OCI-LY3 (cell line): ENCODE results near the gene TOM1L2.

Experiments used
- H2AFZ ChIP-seq: fragments of 200-600, 300-600 bp; shearing (Covaris generic); 2 replicates; pipeline ENCODE4 v1.6.0; 2014; ENCODE audit warnings: antibody characterized with exemption, low read depth, low read length
- H3K27ac ChIP-seq: fragments of 200-600, 300-600 bp; sonication (generic); 2 replicates; pipeline ENCODE4 v1.5.1; 2014; ENCODE audit warnings: mild to moderate bottlenecking, low read length, moderate library complexity, mixed read lengths
- H3K27me3 ChIP-seq: fragments of 200-600, 300-600 bp; sonication (generic); 2 replicates; pipeline ENCODE4 v1.6.1; 2014; ENCODE audit warnings: low read depth, low read length, mixed read lengths
- H3K36me3 ChIP-seq: fragments of 200-600, 300-600 bp; sonication (generic); replicated peaks from 2 replicates; pipeline ENCODE3; 2014; ENCODE audit warnings: low read depth, low read length, mixed read lengths
- H3K4me1 ChIP-seq: fragments of 300-600, 200-600 bp; sonication (generic); 2 replicates; pipeline ENCODE4 v1.6.1; 2014; ENCODE audit warnings: low read length, mixed read lengths
- H3K4me2 ChIP-seq: fragments of 200-600, 300-600 bp; sonication (generic); 2 replicates; pipeline ENCODE4 v1.6.1; 2014; ENCODE audit warnings: low read length, mixed read lengths
- H3K4me3 ChIP-seq: fragments of 300-600, 200-600 bp; sonication (generic); 2 replicates; pipeline ENCODE4 v1.5.1; 2014; ENCODE audit warnings: antibody characterized with exemption, mild to moderate bottlenecking, low read length, moderate library complexity
- H3K79me2 ChIP-seq: fragments of 300-600, 200-600 bp; shearing (Covaris generic); 2 replicates; pipeline ENCODE4 v1.6.1; 2014; ENCODE audit warnings: mild to moderate bottlenecking, low read length, mixed read lengths
- H3K9ac ChIP-seq: fragments of 300-600, 200-600 bp; shearing (Covaris generic); 2 replicates; pipeline ENCODE4 v1.6.0; 2014; ENCODE audit warnings: mild to moderate bottlenecking, low read length, moderate library complexity
- H3K9me3 ChIP-seq: fragments of 200-600, 300-600 bp; shearing (Covaris generic); 2 replicates; pipeline ENCODE4 v1.6.1; 2014; ENCODE audit warnings: low read length, mixed read lengths; ENCODE audit not compliant: insufficient read depth
- H4K20me1 ChIP-seq: fragments of 200-600, 300-600 bp; sonication (generic); 2 replicates; pipeline ENCODE4 v1.6.1; 2016; ENCODE audit warnings: low read length, mixed read lengths; ENCODE audit not compliant: insufficient read depth
- CTCF ChIP-seq: fragments of 200-600, 300-600 bp; sonication (generic); IDR thresholded peaks from 2 replicates; pipeline ENCODE4 v1.5.1; 2014; ENCODE audit warnings: antibody characterized with exemption, low read length, low read depth
- EZH2phosphoT487 ChIP-seq: fragments of 200-600 bp; shearing (Covaris generic); IDR thresholded peaks from 2 replicates; pipeline ENCODE4 v1.6.1; 2018; ENCODE audit warnings: antibody characterized with exemption, mixed run types, low read depth

Gene TOM1L2

GRCh38 chr17:18006495-18007239 is 34.5 kb upstream of the TOM1L2 start:
- Histone ChIP-seq H3K27me3 (no peaks in the 10 kb centered on the region), H3K4me2 (no peak overlapping the region), H3K79me2 (no peaks in the 10 kb centered on the region), H4K20me1 (no peaks in the 10 kb centered on the region), H3K9me3 (no peaks in the 10 kb centered on the region), H2AFZ (no peak overlapping the region), H3K4me1 (no peaks in the 10 kb centered on the region), H3K27ac (no peak overlapping the region), H3K9ac (no peak overlapping the region), H3K36me3 (no peaks in the 10 kb centered on the region), H3K4me3 (no peak overlapping the region)
- no peak for TF ChIP-seq EZH2phosphoT487
- TF ChIP-seq CTCF, result no peak

GRCh38 chr17:18005496-18005895 is 33.3 kb upstream of the TOM1L2 start:
- Histone ChIP-seq H3K27me3 (no peaks in the 10 kb centered on the region), H3K4me2 (no peak overlapping the region), H4K20me1 (no peaks in the 10 kb centered on the region), H3K9me3 (no peaks in the 10 kb centered on the region), H3K27ac (no peak overlapping the region), H3K79me2 (no peaks in the 10 kb centered on the region), H3K4me1 (no peaks in the 10 kb centered on the region), H3K9ac (no peak overlapping the region), H3K36me3 (no peaks in the 10 kb centered on the region), H2AFZ (no peak overlapping the region), H3K4me3 (no peak overlapping the region)
- TF ChIP-seq CTCF (no peak), EZH2phosphoT487 (no peak)

GRCh38 chr17:18004884-18005305 is 32.7 kb upstream of the TOM1L2 start:
- H3K4me1 ChIP-seq, result no peaks in the 10 kb centered on the region
- H3K79me2 ChIP-seq, result no peaks in the 10 kb centered on the region
- H3K9me3 ChIP-seq, result no peaks in the 10 kb centered on the region
- no peaks in the 10 kb centered on the region for H3K36me3 ChIP-seq
- TF ChIP-seq CTCF (no peak), EZH2phosphoT487 (no peak)
- no peak overlapping the region for H3K9ac ChIP-seq
- H3K27me3 ChIP-seq, result no peaks in the 10 kb centered on the region
- H3K4me2 ChIP-seq, result no peak overlapping the region
- H2AFZ ChIP-seq, result no peak overlapping the region
- no peak overlapping the region for H3K27ac ChIP-seq
- no peaks in the 10 kb centered on the region for H4K20me1 ChIP-seq
- H3K4me3 ChIP-seq, result no peak overlapping the region

GRCh38 chr17:18004345-18004744 is 32.1 kb upstream of the TOM1L2 start:
- H3K4me3 ChIP-seq, result no peak overlapping the region
- H2AFZ ChIP-seq, result no peak overlapping the region
- H3K9ac ChIP-seq, result no peak overlapping the region
- H3K27me3 ChIP-seq, result no peaks in the 10 kb centered on the region
- no peak overlapping the region for H3K4me2 ChIP-seq
- H3K27ac ChIP-seq, result no peak overlapping the region
- H3K79me2 ChIP-seq, result no peaks in the 10 kb centered on the region
- no peaks in the 10 kb centered on the region for H4K20me1 ChIP-seq
- TF ChIP-seq CTCF, result no peak
- H3K36me3 ChIP-seq, result no peaks in the 10 kb centered on the region
- H3K4me1 ChIP-seq, result no peaks in the 10 kb centered on the region
- H3K9me3 ChIP-seq, result no peaks in the 10 kb centered on the region
